ENCODE results near the gene NOB1. TPM values are rescaled to one million over a fixed set of nuclear protein-coding genes. Genes with fewer than 3 reads are reported as not detected.

NOB1 gene
- total and polyA plus RNA-seq, 2 of the 4 experiments (the other 2 are of a cell fraction), result 47.0 to 58.1 TPM

- Histone ChIP-seq H3K4me3 (ENCODE audit: insufficient read depth, low read depth, low read length) (no peak overlapping the region), H2BK15ac (ENCODE audit: low read depth, low read length) (no peak overlapping the region), H4K91ac (ENCODE audit: insufficient read depth, low read depth, low read length) (no peak overlapping the region), H3K23ac (ENCODE audit: low read depth, low read length) (no peak overlapping the region), H3K79me1 (ENCODE audit: low read depth in 1 of 2, low read length in 2 of 2) (peaks cover 5 to 22% of the 10 kb centered on the region in 2 experiments), H3K9me3 (ENCODE audit: control insufficient read depth, insufficient read depth, low read length) (no peaks in the 10 kb centered on the region), H3K9ac (ENCODE audit: low read depth, low read length) (no peak overlapping the region), H3K4me2 (ENCODE audit: low read depth, low read length) (no peak overlapping the region), H2AK5ac (ENCODE audit: low read depth, low read length) (no peak overlapping the region), H2AK9ac (replicated peaks; ENCODE audit: low read depth, low read length, poor library complexity) (no peak overlapping the region), H2BK120ac (ENCODE audit: low read depth, low read length) (no peak overlapping the region), H3K18ac (ENCODE audit: low read depth, low read length) (no peak overlapping the region), H3K4me1 (ENCODE audit: control insufficient read depth, insufficient read depth, low read length) (no peaks in the 10 kb centered on the region), H3K4ac (ENCODE audit: low read depth, low read length) (no peak overlapping the region), H3K27ac (ENCODE audit: insufficient read depth, low read length) (no peak overlapping the region), H4K20me1 (ENCODE audit: insufficient read depth, low read length) (no peaks in the 10 kb centered on the region), H4K5ac (ENCODE audit: low read depth, low read length) (no peak overlapping the region), H2AFZ (replicated peaks; ENCODE audit: low read length, poor library complexity) (no peak overlapping the region), H3K27me3 (ENCODE audit: control insufficient read depth, insufficient read depth, low read length) (no peaks in the 10 kb centered on the region), H3K56ac (ENCODE audit: extremely low read depth, insufficient read depth, low read length) (no peak overlapping the region), H2BK5ac (ENCODE audit: low read depth, low read length, poor library complexity, severe bottlenecking) (no peak overlapping the region), H3K14ac (replicated peaks; ENCODE audit: low read depth, low read length) (no peak overlapping the region), H2BK20ac (ENCODE audit: low read depth, low read length) (no peak overlapping the region), H4K8ac (ENCODE audit: low read depth in 2 of 2, low read length in 2 of 2) (no peak overlapping the region), H3K9me1 (ENCODE audit: insufficient read depth, low read length) (no peaks in the 10 kb centered on the region), H3K36me3 (ENCODE audit: control insufficient read depth, insufficient read depth, low read length) (peaks cover 7% of the 10 kb centered on the region)
- CTCF ChIA-PET, result no interaction called here
- dilution Hi-C loops (cut with HindIII; ENCODE audit: low sequenced_read_pairs, unreplicated experiment), result no loop called here
- TF ChIP-seq CHD1 (IDR thresholded peaks at IDR 0.05; ENCODE audit: low read depth, low read length), result no peak
- TF ChIP-seq POLR2A (IDR thresholded peaks at IDR 0.05; ENCODE audit: low read depth, low read length), result no peak
- TF ChIP-seq NFE2L2 (IDR thresholded peaks at IDR 0.05; ENCODE audit: low read depth, low read length), result no peak
- TF ChIP-seq MAZ (IDR thresholded peaks at IDR 0.05; ENCODE audit: borderline replicate concordance, low read depth, low read length), result no peak
- TF ChIP-seq MXI1 (IDR thresholded peaks at IDR 0.05; ENCODE audit: borderline replicate concordance, low read depth, low read length), result no peak
- no peak for TF ChIP-seq FOS (IDR thresholded peaks at IDR 0.05; ENCODE audit: low read depth, low read length)
- no peak for TF ChIP-seq SMC3 (IDR thresholded peaks at IDR 0.05; ENCODE audit: low read depth, low read length)
- TF ChIP-seq RAD21 (IDR thresholded peaks at IDR 0.05; ENCODE audit: low read length), result no peak
- TF ChIP-seq CTCF (conservative IDR thresholded peaks at IDR 0.05; ENCODE audit: low read depth, low read length), result no peak
- TF ChIP-seq, protein P1, sequence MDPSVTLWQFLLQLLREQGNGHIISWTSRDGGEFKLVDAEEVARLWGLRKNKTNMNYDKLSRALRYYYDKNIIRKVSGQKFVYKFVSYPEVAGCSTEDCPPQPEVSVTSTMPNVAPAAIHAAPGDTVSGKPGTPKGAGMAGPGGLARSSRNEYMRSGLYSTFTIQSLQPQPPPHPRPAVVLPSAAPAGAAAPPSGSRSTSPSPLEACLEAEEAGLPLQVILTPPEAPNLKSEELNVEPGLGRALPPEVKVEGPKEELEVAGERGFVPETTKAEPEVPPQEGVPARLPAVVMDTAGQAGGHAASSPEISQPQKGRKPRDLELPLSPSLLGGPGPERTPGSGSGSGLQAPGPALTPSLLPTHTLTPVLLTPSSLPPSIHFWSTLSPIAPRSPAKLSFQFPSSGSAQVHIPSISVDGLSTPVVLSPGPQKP (IDR thresholded peaks at IDR 0.05; ENCODE audit: borderline replicate concordance, low read depth, low read length), result no peak
- no peak for TF ChIP-seq CEBPB (IDR thresholded peaks at IDR 0.05; ENCODE audit: low read depth, low read length)
- no peak for TF ChIP-seq RCOR1 (IDR thresholded peaks at IDR 0.05; ENCODE audit: insufficient replicate concordance, low read length)
- TF ChIP-seq, protein P2, sequence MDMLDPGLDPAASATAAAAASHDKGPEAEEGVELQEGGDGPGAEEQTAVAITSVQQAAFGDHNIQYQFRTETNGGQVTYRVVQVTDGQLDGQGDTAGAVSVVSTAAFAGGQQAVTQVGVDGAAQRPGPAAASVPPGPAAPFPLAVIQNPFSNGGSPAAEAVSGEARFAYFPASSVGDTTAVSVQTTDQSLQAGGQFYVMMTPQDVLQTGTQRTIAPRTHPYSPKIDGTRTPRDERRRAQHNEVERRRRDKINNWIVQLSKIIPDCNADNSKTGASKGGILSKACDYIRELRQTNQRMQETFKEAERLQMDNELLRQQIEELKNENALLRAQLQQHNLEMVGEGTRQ (IDR thresholded peaks at IDR 0.05; ENCODE audit: low read depth, low read length), result no peak
- no peak for TF ChIP-seq MAFK (IDR thresholded peaks at IDR 0.05; ENCODE audit: low read depth, low read length)
- no peak for TF ChIP-seq BHLHE40 (IDR thresholded peaks at IDR 0.05; ENCODE audit: low read depth, low read length)
- in situ Hi-C loops (cut with MboI; ENCODE audit: low sequenced_read_pairs), result no loop called here
- intact Hi-C loops (cut with micrococcal nuclease), result no loop called here
- ATAC-seq (ENCODE audit: low read depth), result no peak
- POLR2A ChIA-PET (ENCODE audit: unreplicated experiment), result no interaction called here
- no peak for DNase-seq
- BruUV-seq (replicated peaks), result no TSS peak
- WGBS, 2 experiments (ENCODE audit: extremely low coverage in 2 of 2, insufficient read length in 1 of 2), result no CpG with 5 or more reads among the region's 6 CpGs
These were observed 29.9 kb upstream of the NOB1 start for GRCh38 chr16:69784586-69784985.

Data from IMR-90 (cell line).